ENCODE results near the gene CCDC9B. TPM values are rescaled to one million over a fixed set of nuclear protein-coding genes. Genes with fewer than 3 reads are reported as not detected.

Gene CCDC9B
- total RNA-seq, 2 donors from 2014 or later = 17.1 to 26.4 TPM

DNA sequence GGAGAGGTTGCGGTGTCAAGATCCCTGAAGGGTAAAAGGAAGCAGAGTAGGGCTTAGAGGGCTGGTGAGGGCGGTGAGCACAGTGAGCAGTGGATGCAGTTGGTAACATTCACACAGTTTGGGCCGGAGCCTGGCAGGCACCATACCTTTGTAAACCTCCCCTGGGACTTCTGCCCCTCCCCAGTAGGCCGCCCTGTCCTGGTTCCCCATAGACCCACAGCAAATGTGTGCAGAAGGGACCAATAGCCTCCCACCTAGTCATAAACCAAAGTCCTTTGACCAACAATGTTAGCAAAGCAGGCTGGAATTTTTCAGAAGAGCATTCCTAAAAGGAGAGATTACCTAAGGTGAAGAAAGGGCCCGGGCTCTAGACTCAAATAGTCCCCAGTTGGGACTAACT is 8.4 kb upstream of the CCDC9B start:
- Histone ChIP-seq H3K4me3 (no peak overlapping the region), H3K36me3 (replicated peaks in 1 of 2; ENCODE audit: insufficient read depth in 1 of 2, low read depth in 2 of 2) (no peaks in the 10 kb centered on the region), H3K27me3 (no peaks in the 10 kb centered on the region), H3K4me1 (peaks cover 6% of the 10 kb centered on the region), H3K9me3 (no peaks in the 10 kb centered on the region), H3K27ac (no peak overlapping the region)
- ATAC-seq (no peak), DNase-seq (no peak)
- intact Hi-C loops (cut with DNase I) = no loop called here
- WGBS, 2 donors = 81 to 86% methylated on average over 5 of the region's 5 CpGs
- TF ChIP-seq, protein P1, sequence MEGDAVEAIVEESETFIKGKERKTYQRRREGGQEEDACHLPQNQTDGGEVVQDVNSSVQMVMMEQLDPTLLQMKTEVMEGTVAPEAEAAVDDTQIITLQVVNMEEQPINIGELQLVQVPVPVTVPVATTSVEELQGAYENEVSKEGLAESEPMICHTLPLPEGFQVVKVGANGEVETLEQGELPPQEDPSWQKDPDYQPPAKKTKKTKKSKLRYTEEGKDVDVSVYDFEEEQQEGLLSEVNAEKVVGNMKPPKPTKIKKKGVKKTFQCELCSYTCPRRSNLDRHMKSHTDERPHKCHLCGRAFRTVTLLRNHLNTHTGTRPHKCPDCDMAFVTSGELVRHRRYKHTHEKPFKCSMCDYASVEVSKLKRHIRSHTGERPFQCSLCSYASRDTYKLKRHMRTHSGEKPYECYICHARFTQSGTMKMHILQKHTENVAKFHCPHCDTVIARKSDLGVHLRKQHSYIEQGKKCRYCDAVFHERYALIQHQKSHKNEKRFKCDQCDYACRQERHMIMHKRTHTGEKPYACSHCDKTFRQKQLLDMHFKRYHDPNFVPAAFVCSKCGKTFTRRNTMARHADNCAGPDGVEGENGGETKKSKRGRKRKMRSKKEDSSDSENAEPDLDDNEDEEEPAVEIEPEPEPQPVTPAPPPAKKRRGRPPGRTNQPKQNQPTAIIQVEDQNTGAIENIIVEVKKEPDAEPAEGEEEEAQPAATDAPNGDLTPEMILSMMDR (IDR thresholded peaks at IDR 0.05) = no peak
- TF ChIP-seq POLR2A (IDR thresholded peaks at IDR 0.05) = no peak

DNA sequence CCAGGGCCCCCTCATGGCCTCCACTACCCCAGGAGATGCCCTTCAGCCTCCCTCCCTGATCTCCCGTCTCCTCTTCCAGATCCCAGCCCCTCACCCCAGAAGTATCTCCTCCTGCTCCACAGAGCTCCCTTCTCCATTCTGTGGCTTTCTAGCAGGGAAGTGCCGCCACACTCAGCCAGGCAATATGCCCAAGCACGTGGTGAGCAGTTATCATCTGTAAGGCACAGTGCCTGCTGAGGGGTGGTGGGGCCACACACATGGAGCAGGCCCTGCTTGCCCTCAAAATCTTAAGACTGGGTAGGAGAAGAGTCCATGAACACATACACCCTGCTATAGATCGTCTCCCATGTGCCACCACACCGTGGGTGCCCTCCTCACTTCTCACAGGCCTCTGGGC is 7.7 kb upstream of the CCDC9B start:
- Histone ChIP-seq H3K9me3 (no peaks in the 10 kb centered on the region), H3K36me3 (replicated peaks in 1 of 2; ENCODE audit: insufficient read depth in 1 of 2, low read depth in 2 of 2) (no peaks in the 10 kb centered on the region), H3K4me3 (no peak overlapping the region), H3K27ac (no peak overlapping the region), H3K4me1 (peaks cover 6% of the 10 kb centered on the region), H3K27me3 (no peaks in the 10 kb centered on the region)
- DNase-seq (no peak), ATAC-seq (no peak)
- intact Hi-C loops (cut with DNase I) = no loop called here
- TF ChIP-seq POLR2A (IDR thresholded peaks at IDR 0.05) = no peak
- TF ChIP-seq, protein P1 (IDR thresholded peaks at IDR 0.05) = no peak
- WGBS, 2 donors = 70 to 75% methylated on average over 5 of the region's 5 CpGs

DNA sequence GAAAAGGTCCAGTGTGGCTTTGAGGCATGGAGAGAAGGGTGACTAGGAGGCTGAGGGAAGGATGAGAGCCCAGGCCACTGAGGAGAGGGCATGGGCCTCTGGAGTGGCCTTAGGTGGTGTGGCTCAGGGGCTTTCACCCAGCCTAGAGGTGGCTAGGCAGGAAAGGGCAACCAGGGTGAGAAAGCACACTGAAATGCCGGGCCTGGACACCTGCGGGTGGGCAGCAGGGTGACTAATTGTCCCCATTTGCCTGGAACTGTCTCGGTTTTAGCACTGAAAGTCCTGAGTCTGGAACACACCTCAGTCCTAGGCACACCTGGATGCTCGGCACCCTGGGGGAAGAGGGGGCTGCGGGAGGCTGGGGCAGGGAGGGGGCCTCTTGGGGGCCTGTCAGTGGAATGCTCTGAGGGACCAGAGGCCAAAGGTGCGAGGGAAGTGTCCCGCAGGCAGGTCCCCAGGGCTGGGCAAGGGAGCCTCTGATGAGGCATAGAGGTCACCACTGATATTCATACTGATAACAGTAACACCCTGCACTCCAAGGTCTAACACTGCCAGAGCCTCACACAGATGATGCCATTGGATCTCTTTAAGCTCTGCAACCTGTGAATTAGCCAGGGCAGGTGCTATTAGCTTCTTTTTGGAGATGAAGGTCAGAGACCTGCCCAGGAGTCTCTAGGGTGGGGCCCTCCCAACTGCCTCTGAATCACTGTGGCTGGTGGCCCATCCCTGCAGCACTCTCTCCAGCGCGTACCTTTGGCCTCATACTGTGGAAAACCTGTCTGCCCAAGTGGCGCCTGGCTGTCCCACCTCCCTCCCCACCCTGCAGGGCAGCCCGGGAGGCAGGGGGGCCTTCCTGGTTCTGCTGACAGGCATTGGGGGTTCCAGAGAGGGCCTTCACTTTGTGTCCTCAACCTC is 7.1 kb upstream of the CCDC9B start:
- H3K9me3 ChIP-seq = no peaks in the 10 kb centered on the region
- H3K27ac ChIP-seq = no peak overlapping the region
- ATAC-seq = no peak
- no peak for DNase-seq
- TF ChIP-seq POLR2A (IDR thresholded peaks at IDR 0.05) = no peak
- TF ChIP-seq, protein P1 (IDR thresholded peaks at IDR 0.05) = no peak
- intact Hi-C loops (cut with DNase I) = no loop called here
- WGBS, 2 donors = 79 to 80% methylated on average over 11 of the region's 11 CpGs
- H3K27me3 ChIP-seq = no peaks in the 10 kb centered on the region
- H3K4me3 ChIP-seq = no peak overlapping the region
- H3K36me3 ChIP-seq (replicated peaks in 1 of 2; ENCODE audit: insufficient read depth in 1 of 2, low read depth in 2 of 2) = no peaks in the 10 kb centered on the region
- peaks cover 6% of the 10 kb centered on the region for H3K4me1 ChIP-seq

DNA sequence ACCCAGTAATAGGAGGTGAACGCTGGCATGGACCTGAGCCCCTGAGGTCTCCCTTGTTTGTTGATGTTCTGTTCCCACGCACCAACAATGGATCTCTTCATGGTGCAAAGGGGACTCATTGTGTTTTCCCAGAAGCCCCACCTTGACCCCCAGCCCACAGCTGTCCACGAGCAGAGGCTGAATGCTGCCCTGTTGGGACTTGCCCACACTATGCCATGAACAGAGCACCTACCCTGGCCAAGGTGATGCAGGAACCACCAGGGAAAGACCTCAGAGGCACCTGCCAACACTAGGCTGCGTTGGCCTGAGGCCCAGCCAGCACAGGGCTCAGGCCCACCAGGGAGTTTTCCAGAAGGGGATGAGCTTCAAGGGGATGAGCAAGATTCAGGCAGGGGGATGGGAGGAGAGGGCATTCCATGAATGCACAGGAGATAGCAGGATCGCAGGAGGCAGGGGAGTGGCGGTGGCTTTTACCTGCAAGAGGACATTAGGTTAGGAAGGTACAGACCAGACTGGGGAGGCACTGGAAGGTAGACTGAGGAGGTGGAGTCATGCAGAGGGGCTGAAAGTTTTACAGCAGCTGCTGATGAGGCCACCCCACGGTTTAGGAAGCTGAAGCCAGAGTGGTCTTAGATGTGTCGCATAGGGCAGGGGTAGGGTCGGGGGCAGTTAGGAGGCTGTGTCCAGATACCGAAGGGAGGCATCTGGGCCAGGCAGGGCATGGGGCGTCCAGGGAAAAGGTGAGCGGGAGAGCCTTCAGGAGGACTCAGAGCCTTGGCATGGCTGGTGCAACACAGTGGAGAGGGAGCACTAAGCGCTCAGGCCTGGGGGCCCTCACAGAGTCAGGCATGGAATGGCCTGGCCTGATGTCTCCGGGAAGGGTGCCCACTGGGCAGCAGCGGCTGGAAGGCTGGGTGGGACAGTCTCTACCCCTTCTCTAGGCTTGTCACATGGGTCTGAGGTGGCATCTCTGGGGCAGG is 6.1 kb upstream of the CCDC9B start:
- intact Hi-C loops (cut with DNase I) = no loop called here
- Histone ChIP-seq H3K27me3 (no peaks in the 10 kb centered on the region), H3K4me1 (peaks cover 6% of the 10 kb centered on the region), H3K36me3 (replicated peaks in 1 of 2; ENCODE audit: insufficient read depth in 1 of 2, low read depth in 2 of 2) (no peaks in the 10 kb centered on the region), H3K4me3 (no peak overlapping the region), H3K9me3 (no peaks in the 10 kb centered on the region), H3K27ac (no peak overlapping the region)
- TF ChIP-seq, protein P1 (IDR thresholded peaks at IDR 0.05) = no peak
- TF ChIP-seq POLR2A (IDR thresholded peaks at IDR 0.05) = no peak
- ATAC-seq (no peak), DNase-seq (no peak)
- 83 to 85% methylated on average over 15 of the region's 15 CpGs for WGBS, 2 donors

Measured in body of pancreas (tissue), 4 donors.